GM12878 (cell line): ENCODE results near the gene NSFL1C. TPM values are rescaled to one million over a fixed set of nuclear protein-coding genes. Genes with fewer than 3 reads are reported as not detected.

Experiments used
- CBFB ChIP-seq: IDR thresholded peaks from 2 replicates; pipeline ENCODE4 v1.6.1; 2016; ENCODE audit warnings: antibody characterized with exemption, low read depth
- CBX5 ChIP-seq: sonication (generic); IDR thresholded peaks from 2 replicates; pipeline ENCODE4 v1.6.1; 2016; ENCODE audit warnings: low read depth, moderate library complexity, mild to moderate bottlenecking, inconsistent platforms
- CEBPZ ChIP-seq: fragments of 150-350 bp; IDR thresholded peaks from 2 replicates; pipeline ENCODE4 v1.6.1; 2016; ENCODE audit warnings: low read depth, low read length
- EP300 ChIP-seq, 2 experiments: fragments of 150-350 bp in 1 of 2; IDR thresholded peaks; 2 replicates each; pipeline ENCODE4 v1.6.1; 2011 to 2012; ENCODE audit warnings: low read depth in 2 of 2, low read length in 2 of 2, borderline replicate concordance in 1 of 2, improper control_type of control experiment in 1 of 2, inconsistent platforms in 1 of 2; ENCODE audit not compliant: control insufficient read depth in 1 of 2
- HCFC1 ChIP-seq: fragments of 150-350 bp; IDR thresholded peaks from 2 replicates; pipeline ENCODE4 v1.6.1; 2014; ENCODE audit warnings: low read length
- HDAC6 ChIP-seq: fragments of 200-600 bp; sonication (generic); IDR thresholded peaks from one replicate; pipeline ENCODE4 v1.8.0; 2017; ENCODE audit warnings: antibody characterized with exemption; ENCODE audit not compliant: unreplicated experiment
- HDGF ChIP-seq: fragments of 450-650 bp; IDR thresholded peaks from 2 replicates; pipeline ENCODE4 v1.6.1; 2016; ENCODE audit warnings: antibody characterized with exemption
- NFYA ChIP-seq: IDR thresholded peaks from 2 replicates; pipeline ENCODE4 v1.6.1; 2011; ENCODE audit warnings: low read depth, mild to moderate bottlenecking, low read length, improper control_type of control experiment, borderline replicate concordance
- NR2F1 ChIP-seq: fragments of 450-650 bp; conservative IDR thresholded peaks from 2 replicates; pipeline ENCODE4 v1.6.1; 2017; ENCODE audit warnings: mild to moderate bottlenecking
- RAD21 ChIP-seq: IDR thresholded peaks from 2 replicates; pipeline ENCODE4 v1.6.1; 2011; ENCODE audit warnings: mild to moderate bottlenecking, low read depth, low read length, moderate library complexity; ENCODE audit not compliant: insufficient read depth
- RBBP5 ChIP-seq: fragments of 200-600 bp; sonication (generic); conservative IDR thresholded peaks from 2 replicates; pipeline ENCODE4 v1.6.1; 2016
- RELA ChIP-seq: fragments of 450-650 bp; IDR thresholded peaks from 2 replicates; pipeline ENCODE4 v1.8.0; 2014; ENCODE audit warnings: borderline replicate concordance; ENCODE audit not compliant: partially characterized antibody
- RELB ChIP-seq: fragments of 450-650 bp; IDR thresholded peaks from 2 replicates; pipeline ENCODE4 v1.6.1; 2017; ENCODE audit warnings: low read depth, mild to moderate bottlenecking, moderate library complexity
- SMC3 ChIP-seq: IDR thresholded peaks from 2 replicates; pipeline ENCODE4 v1.6.1; 2011; ENCODE audit warnings: low read length, improper control_type of control experiment, borderline replicate concordance
- YY1 ChIP-seq: IDR thresholded peaks from 2 replicates; pipeline ENCODE4 v1.6.1; 2011; ENCODE audit warnings: low read depth, mild to moderate bottlenecking, low read length
- ZBTB4 ChIP-seq: fragments of 450-650 bp; formaldehyde crosslinking; IDR thresholded peaks from 2 replicates; pipeline ENCODE4 v1.4.0; 2022; ENCODE audit warnings: mild to moderate bottlenecking, moderate library complexity
- polyA plus RNA-seq, 11 experiments: library from polyadenylated mRNA; depleted of rRNA in 4 of 11; unstranded in 6 of 11; stranded (reverse) in 5 of 11; fragments of >200 nt; fragmentation: Nextera tagmentation in 4 of 11; fragmentation: Illumina TruSeq in 1 of 11; extraction: Ambion mirVana in 4 of 11; extraction: Trizol in 1 of 11; gene quantifications; 1 replicate in 1 of 11; 2 replicates in 10 of 11; pipeline versions ENCODE4 v1.2.1 to v1.2.3, GENCODE V29; 2011 to 2016; ENCODE audit warnings: inconsistent platforms in 2 of 11, missing spikeins in 2 of 11, low read depth in 1 of 11
- total RNA-seq, 4 experiments: library from RNA; depleted of rRNA in 3 of 4; stranded (reverse); fragments of >200 nt in 3 of 4; fragmentation: Illumina TruSeq in 1 of 4; extraction: Trizol in 1 of 4; gene quantifications; 2 replicates each; pipeline versions ENCODE4 v1.2.1 to v1.2.3, GENCODE V29; 2013 to 2021

The NSFL1C gene
- total and polyA plus RNA-seq, 10 of the 15 experiments (the other 5 are each of a cell fraction or from before 2014, with no cell fraction given): 21.5 to 100 (median 38.1) TPM

GRCh38 chr20:1469925-1470571 is 3.4 kb upstream of the NSFL1C start (continued):
- TF ChIP-seq EP300 (IDR thresholded peaks at IDR 0.05; ENCODE audit: borderline replicate concordance in 1 of 2, control insufficient read depth in 1 of 2, low read depth in 2 of 2, low read length in 2 of 2) (no peak), CEBPZ (no peak), ZBTB4 (CRISPR knock-in tag) (no peak), HDAC6 (no peak), RBBP5 (no peak), NFYA (no peak), CBFB (no peak), SMC3 (peak; percentile 33; the same call in 1 of the 2 replicates), RELB (0 out of 2 replicates have a peak, but pooled peaks have one; percentile 34), CBX5 (no peak), HDGF (peak; percentile 66; the same call in 1 of the 2 replicates), RELA (peak; percentile 75), RAD21 (peak; percentile 52), YY1 (peak; percentile 78), HCFC1 (no peak), NR2F1 (peak; percentile 35; the same call in 1 of the 2 replicates)
